ENCODE measurements around the gene PRRT4. TPM values are rescaled to one million over a fixed set of nuclear protein-coding genes. Genes with fewer than 3 reads are reported as not detected.

The PRRT4 gene
- total and polyA plus RNA-seq, 7 experiments from 2014 or later = 0.27 to 1.1 (median 0.51) TPM; not detected in 2

DNA sequence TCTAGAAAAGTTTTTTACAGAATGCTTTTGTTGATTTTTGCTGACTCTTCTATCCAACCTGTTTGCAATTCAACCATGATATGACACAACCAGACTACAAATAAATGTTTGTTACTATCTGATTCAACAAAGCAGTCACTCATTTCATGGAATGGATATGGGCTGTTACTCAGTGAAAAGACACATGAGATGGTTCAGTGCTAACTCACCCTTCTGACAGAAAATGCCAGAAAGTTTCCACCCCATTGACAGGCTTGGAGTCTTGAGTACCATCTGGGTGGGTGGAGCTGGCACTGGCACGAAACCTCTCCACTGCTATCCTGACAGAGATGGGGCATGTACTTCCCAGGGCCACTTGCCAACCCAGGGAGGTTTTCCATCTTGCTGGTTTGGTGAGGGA lies 57.3 kb downstream of the PRRT4 start:
- no peaks in the 10 kb centered on the region for H3K27me3 ChIP-seq (ENCODE audit: control insufficient read depth in 2 of 2, insufficient read depth in 2 of 2, low read length in 2 of 2)
- ChIA-PET POLR2A (no interaction called here), CTCF (no interaction called here)
- no peak overlapping the region for H3K4me3 ChIP-seq (ENCODE audit: low read length)
- Mint-ChIP-seq H3K4me1 (peaks cover 0 to 2% (median 0%) of the 10 kb centered on the region in 7 donors), H3K4me3 (no peak overlapping the region), H3K27ac (no peak overlapping the region), H3K27me3 (no peaks in the 10 kb centered on the region), H3K9me3 (no peaks in the 10 kb centered on the region), H3K36me3 (peaks cover 0 to 40% (median 24%) of the 10 kb centered on the region in 5 donors)
- ATAC-seq (no peak), DNase-seq (no peak)
- peaks cover 0 to 53% (median 16%) of the 10 kb centered on the region in 3 experiments for H3K36me3 ChIP-seq (ENCODE audit: control insufficient read depth in 2 of 3, insufficient read depth in 3 of 3, low read length in 3 of 3)
- H3K27ac ChIP-seq (ENCODE audit: low read depth, low read length) = no peak overlapping the region
- intact Hi-C loops (cut with micrococcal nuclease) = no loop called here
- no peaks in the 10 kb centered on the region for H3K9me3 ChIP-seq (ENCODE audit: control insufficient read depth in 2 of 3, low read length in 3 of 3)
- no peaks in the 10 kb centered on the region for H3K4me1 ChIP-seq (ENCODE audit: control insufficient read depth in 2 of 2, insufficient read depth in 2 of 2, low read length in 2 of 2)

- no peaks in the 10 kb centered on the region for H3K27me3 ChIP-seq (ENCODE audit: control insufficient read depth in 2 of 2, insufficient read depth in 2 of 2, low read length in 2 of 2)
- H3K9me3 ChIP-seq (ENCODE audit: control insufficient read depth in 2 of 3, low read length in 3 of 3) = no peaks in the 10 kb centered on the region
- ATAC-seq (no peak), DNase-seq (no peak)
- ChIA-PET POLR2A (no interaction called here), CTCF (no interaction called here)
- Mint-ChIP-seq H3K4me1 (peaks cover 0 to 2% (median 0%) of the 10 kb centered on the region in 7 donors), H3K27me3 (no peaks in the 10 kb centered on the region), H3K27ac (peak overlapping the region in 1 of 9 donors; percentile 21), H3K4me3 (no peak overlapping the region), H3K36me3 (peaks cover 0 to 36% (median 20%) of the 10 kb centered on the region in 5 donors), H3K9me3 (no peaks in the 10 kb centered on the region)
- intact Hi-C loops (cut with micrococcal nuclease) = no loop called here
- H3K4me1 ChIP-seq (ENCODE audit: control insufficient read depth in 2 of 2, insufficient read depth in 2 of 2, low read length in 2 of 2) = no peaks in the 10 kb centered on the region
- peaks cover 0 to 49% (median 16%) of the 10 kb centered on the region in 3 experiments for H3K36me3 ChIP-seq (ENCODE audit: control insufficient read depth in 2 of 3, insufficient read depth in 3 of 3, low read length in 3 of 3)
- no peak overlapping the region for H3K27ac ChIP-seq (ENCODE audit: low read depth, low read length)
- H3K4me3 ChIP-seq (ENCODE audit: low read length) = no peak overlapping the region
Measured at GRCh38 chr7:128303643-128304042, 57.8 kb downstream of the PRRT4 start.

GRCh38 chr7:128303133-128303532 lies 58.4 kb downstream of the PRRT4 start:
- Mint-ChIP-seq H3K27me3 (no peaks in the 10 kb centered on the region), H3K36me3 (peaks cover 0 to 32% (median 17%) of the 10 kb centered on the region in 5 donors), H3K4me1 (peaks cover 0 to 2% (median 0%) of the 10 kb centered on the region in 7 donors), H3K4me3 (no peak overlapping the region), H3K9me3 (peaks cover 0 to 3% (median 0%) of the 10 kb centered on the region in 11 donors), H3K27ac (no peak overlapping the region)
- Histone ChIP-seq H3K4me3 (ENCODE audit: low read length) (no peak overlapping the region), H3K27ac (ENCODE audit: low read depth, low read length) (no peak overlapping the region), H3K36me3 (ENCODE audit: control insufficient read depth in 2 of 3, insufficient read depth in 3 of 3, low read length in 3 of 3) (peaks cover 0 to 45% (median 13%) of the 10 kb centered on the region in 3 experiments), H3K4me1 (ENCODE audit: control insufficient read depth in 2 of 2, insufficient read depth in 2 of 2, low read length in 2 of 2) (no peaks in the 10 kb centered on the region), H3K9me3 (ENCODE audit: control insufficient read depth in 2 of 3, low read length in 3 of 3) (no peaks in the 10 kb centered on the region), H3K27me3 (ENCODE audit: control insufficient read depth in 2 of 2, insufficient read depth in 2 of 2, low read length in 2 of 2) (no peaks in the 10 kb centered on the region)
- CTCF ChIA-PET = no interaction called here
- POLR2A ChIA-PET = no interaction called here
- no peak for DNase-seq
- intact Hi-C loops (cut with micrococcal nuclease) = no loop called here
- no peak for ATAC-seq

DNA sequence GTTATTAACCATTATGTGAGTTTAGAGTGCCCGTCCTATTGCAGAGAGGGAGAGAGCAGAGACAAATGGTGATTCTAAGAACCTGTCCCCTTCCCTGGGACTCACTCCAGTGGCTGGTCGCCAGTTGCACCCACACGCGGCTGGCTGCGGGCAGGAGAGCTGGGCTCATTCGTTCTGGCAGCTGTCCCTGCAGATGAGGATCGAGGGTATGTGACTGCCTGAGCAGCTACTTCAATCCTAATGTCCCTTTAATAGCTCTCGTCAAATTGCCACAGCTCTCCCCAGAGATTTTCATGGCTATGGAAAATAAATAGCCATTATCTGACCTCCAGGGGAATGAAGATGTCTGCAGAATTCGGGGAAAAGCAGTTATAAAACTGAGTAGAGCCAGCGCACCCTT lies 59.4 kb downstream of the PRRT4 start:
- Histone ChIP-seq H3K9me3 (ENCODE audit: control insufficient read depth in 2 of 3, low read length in 3 of 3) (no peaks in the 10 kb centered on the region), H3K27ac (ENCODE audit: low read depth, low read length) (no peak overlapping the region), H3K4me3 (ENCODE audit: low read length) (no peak overlapping the region), H3K36me3 (ENCODE audit: control insufficient read depth in 2 of 3, insufficient read depth in 3 of 3, low read length in 3 of 3) (peaks cover 0 to 37% (median 7%) of the 10 kb centered on the region in 3 experiments), H3K27me3 (ENCODE audit: control insufficient read depth in 2 of 2, insufficient read depth in 2 of 2, low read length in 2 of 2) (no peaks in the 10 kb centered on the region), H3K4me1 (ENCODE audit: control insufficient read depth in 2 of 2, insufficient read depth in 2 of 2, low read length in 2 of 2) (no peaks in the 10 kb centered on the region)
- intact Hi-C loops (cut with micrococcal nuclease) = no loop called here
- no peak for DNase-seq
- Mint-ChIP-seq H3K4me1 (peaks cover 0 to 2% (median 0%) of the 10 kb centered on the region in 7 donors), H3K4me3 (no peak overlapping the region), H3K9me3 (peaks cover 0 to 3% (median 0%) of the 10 kb centered on the region in 11 donors), H3K36me3 (peaks cover 0 to 24% (median 11%) of the 10 kb centered on the region in 5 donors), H3K27me3 (no peaks in the 10 kb centered on the region), H3K27ac (peak overlapping the region in 1 of 9 donors; percentile 45)
- POLR2A ChIA-PET = no interaction called here
- CTCF ChIA-PET = no interaction called here
- ATAC-seq = no peak

Other genes starting within 250 kb of the PRRT4 start
- under 1 TPM in 1 of 5 experiments, not detected in 4; 0.10 TPM for gene LEP, start 120.4 kb downstream of the PRRT4 start, total RNA-seq
- gene LEP, start 120.4 kb downstream of the PRRT4 start, polyA plus RNA-seq = not detected
- 10 to 100 TPM; 30.1 to 51.0 (median 43.5) TPM for gene RBM28, start 17.8 kb downstream of the PRRT4 start, total RNA-seq
- gene RBM28, start 17.8 kb downstream of the PRRT4 start, polyA plus RNA-seq = 1 to 10 TPM; 9.0 to 9.4 TPM
- gene IMPDH1, start 48.3 kb upstream of the PRRT4 start, total RNA-seq = 10 to 100 TPM; 36.5 to 92.0 (median 44.4) TPM
- gene IMPDH1, start 48.3 kb upstream of the PRRT4 start, polyA plus RNA-seq = 10 to 100 TPM; 33.7 to 48.1 TPM
- gene HILPDA, start 94.2 kb upstream of the PRRT4 start, total RNA-seq = 10 to 100 TPM in 1 of 5 experiments, 1 to 10 TPM in 4; 2.4 to 39.5 (median 4.4) TPM
- 1 to 10 TPM; 2.5 to 3.1 TPM for gene HILPDA, start 94.2 kb upstream of the PRRT4 start, polyA plus RNA-seq
- 10 to 100 TPM; 18.2 to 35.1 (median 25.9) TPM for gene METTL2B, start 115.1 kb upstream of the PRRT4 start, total RNA-seq
- 10 to 100 TPM; 14.7 to 29.7 TPM for gene METTL2B, start 115.1 kb upstream of the PRRT4 start, polyA plus RNA-seq

All from naive thymus-derived CD4-positive, alpha-beta T cell (primary cell).